ENCODE data around the gene UBTF. TPM values are rescaled to one million over a fixed set of nuclear protein-coding genes. Genes with fewer than 3 reads are reported as not detected.

Gene UBTF
- total RNA-seq, 1 donor from 2014 or later, result 53.5 TPM

DNA sequence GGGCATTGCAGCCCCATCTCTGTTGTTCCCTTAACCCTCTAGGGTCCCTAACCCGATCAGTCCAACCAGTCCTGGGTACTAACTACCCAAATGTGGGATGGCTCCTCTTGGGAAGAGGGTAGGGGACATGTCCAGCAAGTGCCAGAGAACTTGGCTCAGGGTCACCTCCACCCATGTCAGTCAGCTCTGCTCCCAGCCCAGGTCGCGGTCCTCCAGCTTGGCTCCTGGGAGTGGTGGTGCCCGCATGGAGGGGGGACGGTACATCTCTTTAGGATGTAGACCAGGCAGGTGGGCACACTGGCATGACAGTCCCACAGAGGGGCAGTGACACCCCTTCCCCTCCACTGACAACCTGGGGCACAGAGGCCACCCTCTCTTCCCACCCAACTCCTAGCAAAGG, 26.7 kb downstream of the UBTF start:
- intact Hi-C loops (cut with DNase I), result no loop called here
- H3K4me3 ChIP-seq, result no peak overlapping the region
- H3K27me3 ChIP-seq, result no peaks in the 10 kb centered on the region
- H3K9me3 ChIP-seq, result no peaks in the 10 kb centered on the region
- no peak overlapping the region for H3K27ac ChIP-seq
- TF ChIP-seq CTCF (IDR thresholded peaks at IDR 0.05) (no peak), POLR2AphosphoS5 (IDR thresholded peaks at IDR 0.05; ENCODE audit: insufficient read depth in 1 of 2, low read depth in 1 of 2) (no peak), POLR2A (IDR thresholded peaks at IDR 0.05) (no peak)
- peaks cover 0 to 40% of the 10 kb centered on the region in 2 donors for H3K36me3 ChIP-seq
- no peak for DNase-seq (ENCODE audit: extremely low spot score in 2 of 2)
- H3K4me1 ChIP-seq, result peaks cover 16% of the 10 kb centered on the region

GRCh38 chr17:44191941-44192496, 27.5 kb downstream of the UBTF start:
- Histone ChIP-seq H3K9me3 (no peaks in the 10 kb centered on the region), H3K4me3 (no peak overlapping the region), H3K36me3 (peaks cover 0 to 40% of the 10 kb centered on the region in 2 donors), H3K4me1 (peaks cover 16% of the 10 kb centered on the region), H3K27me3 (no peaks in the 10 kb centered on the region), H3K27ac (no peak overlapping the region)
- no peak for DNase-seq (ENCODE audit: extremely low spot score in 2 of 2)
- TF ChIP-seq POLR2AphosphoS5 (IDR thresholded peaks at IDR 0.05; ENCODE audit: insufficient read depth in 1 of 2, low read depth in 1 of 2), result no peak
- no peak for TF ChIP-seq POLR2A (IDR thresholded peaks at IDR 0.05)
- TF ChIP-seq CTCF (IDR thresholded peaks at IDR 0.05), result no peak
- intact Hi-C loops (cut with DNase I), result no loop called here

DNA sequence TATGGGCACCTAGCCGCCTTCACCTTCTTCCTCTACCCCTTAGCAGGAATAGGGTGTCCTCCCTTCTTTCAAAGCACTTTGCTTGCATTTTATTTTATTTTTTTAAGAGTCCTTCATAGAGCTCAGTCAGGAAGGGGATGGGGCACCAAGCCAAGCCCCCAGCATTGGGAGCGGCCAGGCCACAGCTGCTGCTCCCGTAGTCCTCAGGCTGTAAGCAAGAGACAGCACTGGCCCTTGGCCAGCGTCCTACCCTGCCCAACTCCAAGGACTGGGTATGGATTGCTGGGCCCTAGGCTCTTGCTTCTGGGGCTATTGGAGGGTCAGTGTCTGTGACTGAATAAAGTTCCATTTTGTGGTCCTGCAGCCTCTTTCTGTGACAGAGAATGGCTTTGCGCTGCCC, 28.1 kb downstream of the UBTF start:
- H3K27me3 ChIP-seq, result no peaks in the 10 kb centered on the region
- DNase-seq (ENCODE audit: extremely low spot score in 2 of 2), result no peak
- H3K4me1 ChIP-seq, result peaks cover 16% of the 10 kb centered on the region
- peaks cover 0 to 40% of the 10 kb centered on the region in 2 donors for H3K36me3 ChIP-seq
- intact Hi-C loops (cut with DNase I), result no loop called here
- no peak overlapping the region for H3K27ac ChIP-seq
- TF ChIP-seq POLR2A (IDR thresholded peaks at IDR 0.05) (no peak), POLR2AphosphoS5 (IDR thresholded peaks at IDR 0.05; ENCODE audit: insufficient read depth in 1 of 2, low read depth in 1 of 2) (no peak), CTCF (IDR thresholded peaks at IDR 0.05) (no peak)
- H3K4me3 ChIP-seq, result no peak overlapping the region
- H3K9me3 ChIP-seq, result no peaks in the 10 kb centered on the region

DNA sequence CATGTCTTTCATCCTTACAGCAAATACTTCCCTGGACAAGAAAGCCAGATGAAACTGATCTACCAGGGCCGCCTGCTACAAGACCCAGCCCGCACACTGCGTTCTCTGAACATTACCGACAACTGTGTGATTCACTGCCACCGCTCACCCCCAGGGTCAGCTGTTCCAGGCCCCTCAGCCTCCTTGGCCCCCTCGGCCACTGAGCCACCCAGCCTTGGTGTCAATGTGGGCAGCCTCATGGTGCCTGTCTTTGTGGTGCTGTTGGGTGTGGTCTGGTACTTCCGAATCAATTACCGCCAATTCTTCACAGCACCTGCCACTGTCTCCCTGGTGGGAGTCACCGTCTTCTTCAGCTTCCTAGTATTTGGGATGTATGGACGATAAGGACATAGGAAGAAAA, 29.0 kb downstream of the UBTF start:
- H3K4me3 ChIP-seq, result no peak overlapping the region
- H3K27me3 ChIP-seq, result no peaks in the 10 kb centered on the region
- H3K36me3 ChIP-seq, result peaks cover 0 to 38% of the 10 kb centered on the region in 2 donors
- intact Hi-C loops (cut with DNase I), result no loop called here
- no peak for DNase-seq (ENCODE audit: extremely low spot score in 2 of 2)
- H3K4me1 ChIP-seq, result peaks cover 21% of the 10 kb centered on the region
- no peaks in the 10 kb centered on the region for H3K9me3 ChIP-seq
- TF ChIP-seq CTCF (IDR thresholded peaks at IDR 0.05), result no peak
- H3K27ac ChIP-seq, result no peak overlapping the region

GRCh38 chr17:44188576-44189403, 30.7 kb downstream of the UBTF start:
- intact Hi-C loops (cut with DNase I), result no loop called here
- Histone ChIP-seq H3K4me1 (peaks cover 37% of the 10 kb centered on the region), H3K36me3 (peaks cover 0 to 21% of the 10 kb centered on the region in 2 donors), H3K27ac (no peak overlapping the region), H3K4me3 (no peak overlapping the region), H3K27me3 (no peaks in the 10 kb centered on the region), H3K9me3 (no peaks in the 10 kb centered on the region)
- no peak for DNase-seq (ENCODE audit: extremely low spot score in 2 of 2)
- no peak for TF ChIP-seq POLR2A (IDR thresholded peaks at IDR 0.05)
- no peak for TF ChIP-seq CTCF (IDR thresholded peaks at IDR 0.05)
- no peak for TF ChIP-seq POLR2AphosphoS5 (IDR thresholded peaks at IDR 0.05; ENCODE audit: insufficient read depth in 1 of 2, low read depth in 1 of 2)

All from vagina (tissue), 2 donors.